ENCODE results near the gene LTC4S.

LTC4S gene

DNA sequence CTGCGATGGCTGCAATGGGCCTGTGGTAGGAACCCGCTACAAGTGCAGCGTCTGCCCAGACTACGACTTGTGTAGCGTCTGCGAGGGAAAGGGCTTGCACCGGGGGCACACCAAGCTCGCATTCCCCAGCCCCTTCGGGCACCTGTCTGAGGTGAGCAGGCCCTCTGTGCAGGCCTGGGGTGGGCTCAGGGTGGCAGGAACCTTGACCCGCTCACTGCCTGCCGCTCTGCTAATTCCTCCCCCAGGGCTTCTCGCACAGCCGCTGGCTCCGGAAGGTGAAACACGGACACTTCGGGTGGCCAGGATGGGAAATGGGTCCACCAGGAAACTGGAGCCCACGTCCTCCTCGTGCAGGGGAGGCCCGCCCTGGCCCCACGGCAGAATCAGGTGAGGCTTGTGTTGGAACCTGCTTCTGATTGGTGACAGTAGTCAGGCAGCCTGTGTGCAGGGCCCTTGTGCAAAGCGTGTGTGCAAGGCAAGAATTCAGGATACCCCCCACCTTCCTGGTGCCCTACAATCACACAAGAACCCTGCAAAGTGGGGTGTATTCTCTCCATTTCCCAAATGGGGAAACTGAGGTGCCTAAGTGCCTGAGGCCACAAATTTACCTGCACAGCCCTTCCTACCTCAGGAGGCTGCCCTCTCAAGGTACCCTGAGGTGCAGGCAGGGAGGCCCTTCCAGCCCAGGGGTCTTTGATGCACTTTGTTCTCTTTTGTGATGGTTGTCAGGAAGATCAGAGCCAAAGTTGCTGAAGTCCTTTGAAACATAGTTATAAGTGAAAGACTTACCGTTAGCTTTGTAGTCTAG is 30.4 kb downstream of the LTC4S start:
- no peaks in the 10 kb centered on the region for H3K27me3 ChIP-seq (replicated peaks; ENCODE audit: insufficient read depth, low read length)
- no peak overlapping the region for H3K27ac ChIP-seq (ENCODE audit: low read length)
- no peaks in the 10 kb centered on the region for H3K9me2 ChIP-seq (replicated peaks; ENCODE audit: insufficient read depth, low read length)
- no peak overlapping the region for H3K4me2 ChIP-seq (ENCODE audit: low read depth, low read length)
- no peak overlapping the region for H2AFZ ChIP-seq (ENCODE audit: low read length)
- H3K9me3 ChIP-seq (replicated peaks; ENCODE audit: insufficient read depth, low read length): no peaks in the 10 kb centered on the region
- no peak overlapping the region for H3K4me3 ChIP-seq (ENCODE audit: low read length)
- no peak for DNase-seq
- H3K4me1 ChIP-seq (ENCODE audit: low read length): peaks cover 25% of the 10 kb centered on the region
- peaks cover 29% of the 10 kb centered on the region for H3K36me3 ChIP-seq (replicated peaks; ENCODE audit: insufficient read depth, low read length)
- H3K9ac ChIP-seq (ENCODE audit: low read length): no peak overlapping the region
- peaks cover 46% of the 10 kb centered on the region for H3F3A ChIP-seq (ENCODE audit: insufficient read depth, low read length)
- peaks cover 90% of the 10 kb centered on the region for H3K79me2 ChIP-seq (ENCODE audit: low read length)
- peaks cover 31% of the 10 kb centered on the region for H4K20me1 ChIP-seq (ENCODE audit: insufficient read depth, low read length)
- TF ChIP-seq EZH2 (optimal IDR thresholded peaks at IDR 0.05; ENCODE audit: low read depth, low read length) (no peak), EZH2phosphoT487 (IDR thresholded peaks at IDR 0.05; ENCODE audit: low read length) (no peak)
- TF ChIP-seq, protein P1, sequence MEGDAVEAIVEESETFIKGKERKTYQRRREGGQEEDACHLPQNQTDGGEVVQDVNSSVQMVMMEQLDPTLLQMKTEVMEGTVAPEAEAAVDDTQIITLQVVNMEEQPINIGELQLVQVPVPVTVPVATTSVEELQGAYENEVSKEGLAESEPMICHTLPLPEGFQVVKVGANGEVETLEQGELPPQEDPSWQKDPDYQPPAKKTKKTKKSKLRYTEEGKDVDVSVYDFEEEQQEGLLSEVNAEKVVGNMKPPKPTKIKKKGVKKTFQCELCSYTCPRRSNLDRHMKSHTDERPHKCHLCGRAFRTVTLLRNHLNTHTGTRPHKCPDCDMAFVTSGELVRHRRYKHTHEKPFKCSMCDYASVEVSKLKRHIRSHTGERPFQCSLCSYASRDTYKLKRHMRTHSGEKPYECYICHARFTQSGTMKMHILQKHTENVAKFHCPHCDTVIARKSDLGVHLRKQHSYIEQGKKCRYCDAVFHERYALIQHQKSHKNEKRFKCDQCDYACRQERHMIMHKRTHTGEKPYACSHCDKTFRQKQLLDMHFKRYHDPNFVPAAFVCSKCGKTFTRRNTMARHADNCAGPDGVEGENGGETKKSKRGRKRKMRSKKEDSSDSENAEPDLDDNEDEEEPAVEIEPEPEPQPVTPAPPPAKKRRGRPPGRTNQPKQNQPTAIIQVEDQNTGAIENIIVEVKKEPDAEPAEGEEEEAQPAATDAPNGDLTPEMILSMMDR (IDR thresholded peaks at IDR 0.05; ENCODE audit: low read length): no peak

DNA sequence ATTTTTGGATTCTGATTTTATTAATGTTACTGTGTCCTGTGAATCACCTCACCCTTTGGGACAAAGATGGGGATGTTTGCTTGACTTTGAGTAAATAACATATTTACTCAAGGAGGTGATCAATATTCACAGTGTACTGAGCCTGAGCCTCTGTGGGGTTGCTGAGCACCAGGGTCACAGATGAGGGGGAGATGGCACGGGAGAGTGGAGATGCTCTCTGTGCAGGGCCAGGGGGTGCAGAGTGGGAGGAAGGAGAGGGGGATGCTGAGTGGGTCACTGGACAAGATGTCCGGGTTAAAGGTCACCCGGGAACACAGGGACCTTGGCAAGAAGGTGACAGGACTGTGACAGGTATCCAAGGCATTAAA is 30.9 kb downstream of the LTC4S start:
- H3K27me3 ChIP-seq (replicated peaks; ENCODE audit: insufficient read depth, low read length): no peaks in the 10 kb centered on the region
- H3F3A ChIP-seq (ENCODE audit: insufficient read depth, low read length): peaks cover 42% of the 10 kb centered on the region
- no peak for DNase-seq
- peaks cover 32% of the 10 kb centered on the region for H3K36me3 ChIP-seq (replicated peaks; ENCODE audit: insufficient read depth, low read length)
- no peaks in the 10 kb centered on the region for H3K9me3 ChIP-seq (replicated peaks; ENCODE audit: insufficient read depth, low read length)
- H3K4me1 ChIP-seq (ENCODE audit: low read length): peaks cover 20% of the 10 kb centered on the region
- no peaks in the 10 kb centered on the region for H3K9me2 ChIP-seq (replicated peaks; ENCODE audit: insufficient read depth, low read length)
- no peak overlapping the region for H3K4me2 ChIP-seq (ENCODE audit: low read depth, low read length)
- H4K20me1 ChIP-seq (ENCODE audit: insufficient read depth, low read length): peaks cover 31% of the 10 kb centered on the region
- H2AFZ ChIP-seq (ENCODE audit: low read length): no peak overlapping the region
- H3K9ac ChIP-seq (ENCODE audit: low read length): no peak overlapping the region
- H3K79me2 ChIP-seq (ENCODE audit: low read length): peaks cover 93% of the 10 kb centered on the region
- no peak overlapping the region for H3K4me3 ChIP-seq (ENCODE audit: low read length)
- no peak overlapping the region for H3K27ac ChIP-seq (ENCODE audit: low read length)
- TF ChIP-seq, protein P1 (IDR thresholded peaks at IDR 0.05; ENCODE audit: low read length): no peak
- no peak for TF ChIP-seq EZH2 (optimal IDR thresholded peaks at IDR 0.05; ENCODE audit: low read depth, low read length)
- no peak for TF ChIP-seq EZH2phosphoT487 (IDR thresholded peaks at IDR 0.05; ENCODE audit: low read length)

DNA sequence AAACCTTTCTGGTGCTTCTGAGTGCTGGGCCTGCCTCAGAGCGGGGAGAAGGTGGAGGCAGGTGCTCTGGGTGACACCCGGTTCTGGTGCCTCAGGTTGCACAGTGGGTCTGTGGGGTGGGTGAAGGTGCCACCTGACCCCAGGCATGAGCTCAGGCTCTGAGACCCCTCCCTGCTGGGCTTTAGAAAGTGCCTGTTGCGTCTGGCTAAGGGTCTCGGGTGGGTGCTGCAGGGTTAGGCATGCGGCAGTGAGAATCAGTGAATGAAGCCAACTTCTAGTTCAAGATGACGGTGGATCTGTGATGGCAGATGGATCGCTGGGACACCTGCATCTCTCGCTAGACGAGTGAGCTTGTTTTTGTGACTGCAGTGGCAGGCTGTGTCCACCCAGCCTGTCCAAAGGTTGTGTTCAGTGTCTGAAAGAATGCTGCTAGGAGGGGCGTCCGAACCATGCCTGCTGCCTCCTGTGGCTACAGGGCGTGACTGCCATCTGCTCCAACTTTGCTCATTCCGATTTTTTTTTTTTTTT is 31.9 kb downstream of the LTC4S start:
- H3K36me3 ChIP-seq (replicated peaks; ENCODE audit: insufficient read depth, low read length): peaks cover 35% of the 10 kb centered on the region
- no peaks in the 10 kb centered on the region for H3K9me2 ChIP-seq (replicated peaks; ENCODE audit: insufficient read depth, low read length)
- peaks cover 12% of the 10 kb centered on the region; the same call in 1 of the 2 replicates for H3K4me1 ChIP-seq (ENCODE audit: low read length)
- H4K20me1 ChIP-seq (ENCODE audit: insufficient read depth, low read length): peaks cover 31% of the 10 kb centered on the region
- H3K9ac ChIP-seq (ENCODE audit: low read length): no peak overlapping the region
- DNase-seq: no peak
- no peak overlapping the region for H3K27ac ChIP-seq (ENCODE audit: low read length)
- no peaks in the 10 kb centered on the region for H3K27me3 ChIP-seq (replicated peaks; ENCODE audit: insufficient read depth, low read length)
- peaks cover 40% of the 10 kb centered on the region for H3F3A ChIP-seq (ENCODE audit: insufficient read depth, low read length)
- no peak overlapping the region for H2AFZ ChIP-seq (ENCODE audit: low read length)
- H3K9me3 ChIP-seq (replicated peaks; ENCODE audit: insufficient read depth, low read length): no peaks in the 10 kb centered on the region
- peaks cover 91% of the 10 kb centered on the region for H3K79me2 ChIP-seq (ENCODE audit: low read length)
- TF ChIP-seq EZH2 (optimal IDR thresholded peaks at IDR 0.05; ENCODE audit: low read depth, low read length) (no peak), EZH2phosphoT487 (IDR thresholded peaks at IDR 0.05; ENCODE audit: low read length) (no peak)
- TF ChIP-seq, protein P1 (IDR thresholded peaks at IDR 0.05; ENCODE audit: low read length): no peak
- no peak overlapping the region for H3K4me3 ChIP-seq (ENCODE audit: low read length)
- H3K4me2 ChIP-seq (ENCODE audit: low read depth, low read length): no peak overlapping the region

All from MM.1S (cell line).